HUES64 (cell line): ENCODE results near the gene PPM1F.

ENCODE experiments used
- H3K27ac ChIP-seq: 2 replicates; pipeline ENCODE4 v1.7.0; 2013; ENCODE audit warnings: low read depth, low read length, inconsistent platforms
- H3K27me3 ChIP-seq: 2 replicates; pipeline ENCODE4 v1.6.1; 2013; ENCODE audit warnings: mild to moderate bottlenecking, low read length; ENCODE audit not compliant: insufficient read depth
- H3K36me3 ChIP-seq: 2 replicates; pipeline ENCODE4 v1.6.1; 2013; ENCODE audit warnings: mild to moderate bottlenecking, low read length; ENCODE audit not compliant: insufficient read depth
- H3K4me1 ChIP-seq: 2 replicates; pipeline ENCODE4 v1.6.1; 2013; ENCODE audit warnings: mild to moderate bottlenecking, low read length, moderate library complexity; ENCODE audit not compliant: insufficient read depth
- H3K4me3 ChIP-seq: 2 replicates; pipeline ENCODE4 v1.5.1; 2013; ENCODE audit warnings: mild to moderate bottlenecking, low read length, moderate library complexity
- H3K9ac ChIP-seq: 2 replicates; pipeline ENCODE4 v1.6.1; 2013; ENCODE audit warnings: mild to moderate bottlenecking, low read depth, low read length
- H3K9me3 ChIP-seq: 2 replicates; pipeline ENCODE4 v1.6.1; 2013; ENCODE audit warnings: low read depth, low read length; ENCODE audit not compliant: insufficient read depth
- WGBS: fragments of 150-250, 120-280 bp; methylation state at CpG from one replicate; pipeline ENCODE4 v1.1.7; 2013; ENCODE audit warnings: missing lambda C conversion rate; 5-methylcytosine and 5-hydroxymethylcytosine counted together

The PPM1F gene

GRCh38 chr22:21923163-21923561, 29.5 kb downstream of the PPM1F start:
- no peaks in the 10 kb centered on the region for H3K36me3 ChIP-seq
- H3K4me3 ChIP-seq, result no peak overlapping the region
- H3K27ac ChIP-seq, result no peak overlapping the region
- no peak overlapping the region; the same call in 1 of the 2 replicates for H3K9ac ChIP-seq
- no peaks in the 10 kb centered on the region for H3K9me3 ChIP-seq
- WGBS, result 96% methylated on average over 21 of the region's 21 CpGs
- peaks cover 52% of the 10 kb centered on the region for H3K4me1 ChIP-seq
- H3K27me3 ChIP-seq, result no peaks in the 10 kb centered on the region

GRCh38 chr22:21922370-21923162, 30.1 kb downstream of the PPM1F start:
- peak overlapping the region; percentile 86 for H3K27ac ChIP-seq
- no peaks in the 10 kb centered on the region for H3K9me3 ChIP-seq
- H3K4me3 ChIP-seq, result no peak overlapping the region
- H3K27me3 ChIP-seq, result no peaks in the 10 kb centered on the region
- WGBS, result 87% methylated on average over 20 of the region's 20 CpGs
- H3K4me1 ChIP-seq, result peaks cover 54% of the 10 kb centered on the region
- H3K36me3 ChIP-seq, result no peaks in the 10 kb centered on the region
- peak overlapping the region; percentile 59 for H3K9ac ChIP-seq

DNA sequence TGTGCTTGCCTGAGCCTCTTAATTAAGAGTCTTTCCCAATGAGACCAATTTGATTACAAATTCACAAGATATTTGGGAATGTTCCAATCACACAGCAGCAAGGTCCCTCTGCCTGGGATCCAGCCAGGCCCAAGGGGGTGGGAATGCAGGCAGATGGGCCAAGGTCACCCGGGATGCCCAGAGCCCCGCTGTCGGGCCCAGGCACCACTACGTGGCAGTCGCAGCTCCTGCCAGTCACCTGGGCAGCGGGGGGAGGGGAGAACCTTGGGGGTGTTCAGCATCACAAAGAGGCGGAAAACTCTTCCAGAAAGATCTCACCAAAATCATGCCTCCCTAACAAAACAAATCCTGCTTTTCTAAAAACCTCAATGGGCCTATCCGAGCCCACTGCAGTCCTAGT, 30.9 kb downstream of the PPM1F start:
- Histone ChIP-seq H3K36me3 (no peaks in the 10 kb centered on the region), H3K4me1 (peaks cover 54% of the 10 kb centered on the region), H3K9ac (peak overlapping the region; percentile 59), H3K27ac (peak overlapping the region; percentile 86), H3K27me3 (no peaks in the 10 kb centered on the region), H3K4me3 (no peak overlapping the region), H3K9me3 (no peaks in the 10 kb centered on the region)
- 51% methylated on average over 8 of the region's 8 CpGs for WGBS

- Histone ChIP-seq H3K27me3 (no peaks in the 10 kb centered on the region), H3K4me1 (peaks cover 53% of the 10 kb centered on the region), H3K36me3 (no peaks in the 10 kb centered on the region), H3K9ac (peak overlapping the region; percentile 59), H3K27ac (peak overlapping the region; percentile 86), H3K9me3 (no peaks in the 10 kb centered on the region), H3K4me3 (no peak overlapping the region)
- 72% methylated on average over 13 of the region's 13 CpGs for WGBS
Measured at GRCh38 chr22:21921184-21921721, 31.4 kb downstream of the PPM1F start.

- peaks cover 48% of the 10 kb centered on the region for H3K4me1 ChIP-seq
- H3K9ac ChIP-seq, result peak overlapping the region; percentile 17; the same call in 1 of the 2 replicates
- no peaks in the 10 kb centered on the region for H3K27me3 ChIP-seq
- no peaks in the 10 kb centered on the region for H3K9me3 ChIP-seq
- H3K4me3 ChIP-seq, result no peak overlapping the region
- 92% methylated on average over 16 of the region's 16 CpGs for WGBS
- peak overlapping the region; percentile 7; the same call in 1 of the 2 replicates for H3K27ac ChIP-seq
- no peaks in the 10 kb centered on the region for H3K36me3 ChIP-seq
Measured at GRCh38 chr22:21920341-21921183, 32.1 kb downstream of the PPM1F start.

GRCh38 chr22:21919526-21920307, 32.9 kb downstream of the PPM1F start:
- 88% methylated on average over 20 of the region's 20 CpGs for WGBS
- no peaks in the 10 kb centered on the region for H3K36me3 ChIP-seq
- H3K27me3 ChIP-seq, result no peaks in the 10 kb centered on the region
- no peaks in the 10 kb centered on the region for H3K9me3 ChIP-seq
- H3K4me1 ChIP-seq, result peaks cover 43% of the 10 kb centered on the region
- no peak overlapping the region for H3K4me3 ChIP-seq
- H3K27ac ChIP-seq, result peak overlapping the region; percentile 15; the same call in 1 of the 2 replicates
- H3K9ac ChIP-seq, result no peak overlapping the region

DNA sequence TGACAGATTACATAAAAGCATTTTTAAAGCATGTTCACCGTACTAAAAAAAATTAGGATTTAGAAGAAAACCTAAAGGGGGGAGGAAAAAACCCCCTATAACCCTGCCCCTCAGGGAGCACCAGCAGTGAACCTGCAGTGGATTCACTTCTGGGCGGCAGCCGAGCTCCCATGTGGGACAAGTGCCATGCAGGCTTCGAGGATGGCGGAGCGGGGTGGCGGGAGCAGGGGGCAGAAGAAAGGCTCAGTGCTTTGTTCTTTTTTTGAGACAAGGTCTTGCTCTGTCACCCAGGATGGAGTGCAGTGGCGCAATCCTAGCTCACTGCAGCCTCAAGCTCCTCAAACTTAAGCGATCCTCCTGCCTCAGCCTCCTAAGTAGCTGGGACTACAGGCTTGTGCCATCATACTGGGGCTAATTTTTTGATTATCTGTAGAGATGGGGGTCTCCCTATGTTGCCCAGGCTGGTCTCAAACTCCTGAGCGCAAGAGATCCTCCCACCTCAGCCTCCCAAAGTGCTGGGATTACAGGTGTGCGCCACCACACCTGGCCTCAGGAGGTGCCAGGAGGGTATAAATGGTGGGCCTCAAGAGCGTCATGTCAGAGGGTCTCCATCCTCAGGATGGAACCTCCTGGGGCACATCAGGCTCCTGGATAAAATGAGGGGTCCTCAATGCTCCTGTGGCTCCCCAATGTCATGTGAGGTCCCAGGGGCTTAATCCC, 34.0 kb downstream of the PPM1F start:
- Histone ChIP-seq H3K27ac (no peak overlapping the region), H3K36me3 (no peaks in the 10 kb centered on the region), H3K9me3 (no peaks in the 10 kb centered on the region), H3K27me3 (no peaks in the 10 kb centered on the region), H3K4me3 (no peak overlapping the region), H3K4me1 (peaks cover 43% of the 10 kb centered on the region), H3K9ac (no peak overlapping the region)
- WGBS, result 97% methylated on average over 11 of the region's 12 CpGs

DNA sequence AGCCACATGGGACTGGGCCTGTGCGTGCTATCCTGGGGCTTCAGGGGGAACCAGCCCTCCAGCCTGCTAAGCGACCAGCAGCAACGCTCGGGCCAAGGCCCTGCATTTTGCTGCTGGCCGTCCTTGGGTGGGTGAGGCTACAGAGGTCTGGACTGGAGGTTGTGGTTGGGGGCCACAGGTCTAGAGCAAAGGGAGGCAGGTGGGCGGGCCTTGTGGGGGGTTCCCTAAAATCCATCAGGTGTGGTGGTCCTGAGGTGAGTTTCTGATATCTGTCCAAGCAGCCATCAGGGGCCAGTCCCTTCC, 34.7 kb downstream of the PPM1F start:
- H3K27ac ChIP-seq, result no peak overlapping the region
- peaks cover 43% of the 10 kb centered on the region for H3K4me1 ChIP-seq
- H3K27me3 ChIP-seq, result no peaks in the 10 kb centered on the region
- H3K9ac ChIP-seq, result no peak overlapping the region
- 83% methylated on average over 6 of the region's 6 CpGs for WGBS
- H3K36me3 ChIP-seq, result no peaks in the 10 kb centered on the region
- no peak overlapping the region for H3K4me3 ChIP-seq
- no peaks in the 10 kb centered on the region for H3K9me3 ChIP-seq

GRCh38 chr22:21917181-21917958, 35.3 kb downstream of the PPM1F start:
- WGBS, result 64% methylated on average over 17 of the region's 17 CpGs
- no peaks in the 10 kb centered on the region for H3K9me3 ChIP-seq
- H3K4me1 ChIP-seq, result peaks cover 40% of the 10 kb centered on the region
- no peaks in the 10 kb centered on the region for H3K27me3 ChIP-seq
- H3K36me3 ChIP-seq, result no peaks in the 10 kb centered on the region
- 0 out of 2 replicates have a peak overlapping the region, but pooled peaks have one; percentile 30 for H3K27ac ChIP-seq
- H3K4me3 ChIP-seq, result no peak overlapping the region
- no peak overlapping the region for H3K9ac ChIP-seq
